A549 (cell line): Measurements from ENCODE around the gene ZBTB20. TPM values are rescaled to one million over a fixed set of nuclear protein-coding genes. Genes with fewer than 3 reads are reported as not detected.

Experiments
- ATAC-seq, 2 experiments: fragments of 200-7000 bp in 1 of 2; fragments of >200 bp in 1 of 2; cut with Nextera tagmentation in 1 of 2; cut with Tn5 transposase in 1 of 2; 3 replicates each; pipeline versions ENCODE4 v1.8.0 to v1.9.1; 2018 to 2020; ENCODE audit warnings: mild to moderate bottlenecking in 1 of 2, moderate library complexity in 1 of 2
- CTCF ChIA-PET: fragments of 300-600 bp; sonication (Branson Sonifier 250); formaldehyde crosslinking; extraction: SDS; loops from one replicate; lab custom pipeline; 2021; ENCODE audit warnings: antibody characterized with exemption, inconsistent platforms; lab: Yijun Ruan, JAX
- POLR2A ChIA-PET: fragments of 350-600 bp; formaldehyde crosslinking; extraction: SDS; loops from one replicate; lab custom pipeline; 2021; ENCODE audit warnings: antibody characterized with exemption, inconsistent platforms; lab: Yijun Ruan, JAX
- DNase-seq, 2 experiments: peaks; one replicate each; pipeline versions ENCODE4 v3.0.0 to v3.0.0-alpha.2; 2011 to 2016; ENCODE audit warnings: low read depth in 1 of 2, low spot score in 1 of 2
- FAIRE-seq: peaks from 2 replicates; lab custom pipeline; 2011; peaks lifted over from hg19 to GRCh38; lab: Jason Lieb, UNC
- H3K27ac ChIP-seq, 2 experiments: fragments of >200 bp; sonication (Bioruptor Twin); formaldehyde crosslinking; 3 replicates each; pipeline ENCODE4 v1.5.1; 2016 to 2017
- H3K4me1 ChIP-seq: fragments of >200 bp; sonication (Bioruptor Twin); formaldehyde crosslinking; 3 replicates; pipeline ENCODE4 v1.6.1; 2016
- H3K4me2 ChIP-seq: fragments of >200 bp; sonication (Bioruptor Twin); formaldehyde crosslinking; 3 replicates; pipeline ENCODE4 v1.6.1; 2016
- H3K4me3 ChIP-seq: fragments of >200 bp; sonication (Bioruptor Twin); formaldehyde crosslinking; 3 replicates; pipeline ENCODE4 v1.5.1; 2016
- H3K9me3 ChIP-seq: fragments of >200 bp; sonication (Bioruptor Twin); formaldehyde crosslinking; 3 replicates; pipeline ENCODE4 v1.6.1; 2016
- ATOH8 ChIP-seq: fragments of 250-450 bp; sonication (Bioruptor Pico); IDR thresholded peaks from 2 replicates; pipeline ENCODE4 v1.5.0; 2020; ENCODE audit warnings: low read depth, mild to moderate bottlenecking, moderate library complexity
- BCL3 ChIP-seq: fragments of >200 bp; sonication (Bioruptor Twin); formaldehyde crosslinking; IDR thresholded peaks from 3 replicates; pipeline ENCODE4 v1.6.1; 2016
- BHLHE40 ChIP-seq: IDR thresholded peaks from 2 replicates; pipeline ENCODE4 v1.6.1; 2012; ENCODE audit warnings: low read depth, low read length, inconsistent platforms
- CBX8 ChIP-seq: fragments of 200-600 bp; sonication (generic); IDR thresholded peaks from 2 replicates; pipeline ENCODE4 v1.6.1; 2016
- CEBPB ChIP-seq, 2 experiments: fragments of >200 bp in 1 of 2; sonication (Bioruptor Twin) in 1 of 2; formaldehyde crosslinking in 1 of 2; IDR thresholded peaks; 2 replicates each; pipeline ENCODE4 v1.6.1; 2012 to 2016
- CHD2 ChIP-seq: fragments of 150-350 bp; IDR thresholded peaks from 2 replicates; pipeline ENCODE4 v1.6.1; 2014; ENCODE audit warnings: low read length; ENCODE audit not compliant: partially characterized antibody
- CHD4 ChIP-seq: fragments of 200-600 bp; sonication (generic); IDR thresholded peaks from 2 replicates; pipeline ENCODE4 v1.6.1; 2016; ENCODE audit warnings: antibody characterized with exemption, mild to moderate bottlenecking, borderline replicate concordance
- E2F6 ChIP-seq: IDR thresholded peaks from 2 replicates; pipeline ENCODE4 v1.6.1; 2012; ENCODE audit warnings: low read depth, borderline replicate concordance
- ELK1 ChIP-seq: fragments of 150-350 bp; IDR thresholded peaks from 2 replicates; pipeline ENCODE4 v1.6.1; 2014; ENCODE audit warnings: low read depth, mild to moderate bottlenecking, low read length
- EP300 ChIP-seq, 2 experiments: fragments of >200 bp; sonication (Bioruptor Twin); formaldehyde crosslinking; IDR thresholded peaks; 2 replicates in 1 of 2; 3 replicates in 1 of 2; pipeline ENCODE4 v1.6.1; 2016 to 2017
- ESRRA ChIP-seq: fragments of 150-350 bp; IDR thresholded peaks from 2 replicates; pipeline ENCODE4 v1.6.1; 2014; ENCODE audit warnings: mild to moderate bottlenecking, low read length, borderline replicate concordance
- FOSB ChIP-seq: fragments of 250-450 bp; sonication (Bioruptor Pico); IDR thresholded peaks from 2 replicates; pipeline ENCODE4 v1.5.0; 2020; ENCODE audit warnings: mild to moderate bottlenecking, moderate library complexity
- FOXS1 ChIP-seq: fragments of 250-450 bp; sonication (Bioruptor Pico); IDR thresholded peaks from 2 replicates; pipeline ENCODE4 v1.5.0; 2020; ENCODE audit warnings: mild to moderate bottlenecking, moderate library complexity
- HDAC2 ChIP-seq: fragments of 200-600 bp; sonication (generic); IDR thresholded peaks from 2 replicates; pipeline ENCODE4 v1.6.1; 2016
- HMGXB4 ChIP-seq: fragments of 250-450 bp; sonication (Bioruptor Pico); IDR thresholded peaks from 2 replicates; pipeline ENCODE4 v1.5.0; 2021; ENCODE audit warnings: mild to moderate bottlenecking, moderate library complexity, borderline replicate concordance
- HOXA7 ChIP-seq: fragments of 250-450 bp; sonication (Bioruptor Pico); IDR thresholded peaks from 2 replicates; pipeline ENCODE4 v1.5.0; 2020; ENCODE audit warnings: mild to moderate bottlenecking, moderate library complexity
- KDM1A ChIP-seq: fragments of 200-600 bp; sonication (generic); IDR thresholded peaks from 2 replicates; pipeline ENCODE4 v1.6.1; 2016; ENCODE audit warnings: low read depth, mild to moderate bottlenecking
- MAFK ChIP-seq: fragments of 450-650 bp; IDR thresholded peaks from 2 replicates; pipeline ENCODE4 v1.6.1; 2014; ENCODE audit not compliant: partially characterized antibody
- MAX ChIP-seq: IDR thresholded peaks from 2 replicates; pipeline ENCODE4 v1.6.1; 2012
- MAZ ChIP-seq: fragments of 150-350 bp; IDR thresholded peaks from 2 replicates; pipeline ENCODE4 v1.6.1; 2014; ENCODE audit warnings: antibody characterized with exemption, low read depth, low read length, borderline replicate concordance
- NFE2L2 ChIP-seq: fragments of 150-350 bp; conservative IDR thresholded peaks from 2 replicates; pipeline ENCODE4 v1.6.1; 2014; ENCODE audit warnings: low read length
- NR3C1 ChIP-seq: fragments of >200 bp; sonication (Bioruptor Twin); formaldehyde crosslinking; IDR thresholded peaks from 3 replicates; pipeline ENCODE4 v1.6.1; 2017
- PHF8 ChIP-seq: fragments of 200-600 bp; sonication (generic); IDR thresholded peaks from 2 replicates; pipeline ENCODE4 v1.6.1; 2016; ENCODE audit warnings: low read depth, mild to moderate bottlenecking, antibody characterized with exemption, moderate library complexity, borderline replicate concordance
- POLR2AphosphoS2 ChIP-seq: conservative IDR thresholded peaks from 2 replicates; pipeline ENCODE4 v1.6.1; 2012; ENCODE audit warnings: low read length, improper control_type of control experiment, inconsistent platforms
- RAD21 ChIP-seq, 2 experiments: fragments of >200 bp in 1 of 2; sonication (Bioruptor Twin) in 1 of 2; formaldehyde crosslinking in 1 of 2; IDR thresholded peaks in 1 of 2; conservative IDR thresholded peaks in 1 of 2; 2 replicates in 1 of 2; 3 replicates in 1 of 2; pipeline ENCODE4 v1.6.1; 2012 to 2018; ENCODE audit warnings: inconsistent platforms in 1 of 2
- SREBF2 ChIP-seq: fragments of 450-650 bp; IDR thresholded peaks from 2 replicates; pipeline ENCODE4 v1.6.1; 2014; ENCODE audit warnings: mild to moderate bottlenecking, moderate library complexity
- TFCP2L1 ChIP-seq: fragments of 250-450 bp; sonication (Bioruptor Pico); IDR thresholded peaks from 2 replicates; pipeline ENCODE4 v1.5.0; 2021; ENCODE audit warnings: mild to moderate bottlenecking
- ZNF302 ChIP-seq: fragments of 250-450 bp; sonication (Bioruptor Pico); IDR thresholded peaks from 2 replicates; pipeline ENCODE4 v1.9.0; 2021; ENCODE audit warnings: inconsistent platforms, mild to moderate bottlenecking, moderate library complexity
- WGBS: methylation state at CpG from one replicate; pipeline ENCODE4 v1.1.6; 2017; ENCODE audit errors: missing lambda C conversion rate; 5-methylcytosine and 5-hydroxymethylcytosine counted together
- polyA plus RNA-seq, 4 experiments: library from polyadenylated mRNA; depleted of rRNA in 3 of 4; stranded (reverse); fragments of >200 nt; fragmentation: RNase III in 1 of 4; extraction: RNeasy Plus Mini Kit Qiagen cat#74134 plus additional on column Dnase treatment in 1 of 4; gene quantifications; 2 replicates in 3 of 4; 3 replicates in 1 of 4; pipeline ENCODE4 v1.2.3, GENCODE V29; 2011 to 2017

Gene ZBTB20
- polyA plus RNA-seq, 2 of the 4 experiments (the other 2 are of a cell fraction): 0.85 to 5.0 TPM

- TF ChIP-seq ELK1: no peak
- TF ChIP-seq POLR2AphosphoS2: no peak
Measured at GRCh38 chr3:114994554-114995341, 152.3 kb downstream of the ZBTB20 start (continued).

- Histone ChIP-seq H3K27ac (no peak overlapping the region), H3K4me2 (no peak overlapping the region), H3K9me3 (no peaks in the 10 kb centered on the region), H3K4me1 (no peaks in the 10 kb centered on the region), H3K4me3 (no peak overlapping the region)
- no peak for DNase-seq
- no peak for FAIRE-seq
- POLR2A ChIA-PET: no interaction called here
- no peak for ATAC-seq
- CTCF ChIA-PET: no interaction called here
- 76% methylated on average over 1 of the region's 1 CpG for WGBS
- TF ChIP-seq ESRRA (no peak), FOXS1 (CRISPR knock-in tag) (no peak), PHF8 (no peak), CHD4 (no peak), CEBPB (IDR thresholded peaks at IDR 0.05) (no peak), BHLHE40 (no peak), TFCP2L1 (CRISPR knock-in tag) (no peak), SREBF2 (no peak), EP300 (IDR thresholded peaks at IDR 0.05) (no peak)
Measured at GRCh38 chr3:114985776-114986175, 161.3 kb downstream of the ZBTB20 start.

GRCh38 chr3:114983248-114983647 lies 163.8 kb downstream of the ZBTB20 start:
- TF ChIP-seq KDM1A: no peak
- no peak for TF ChIP-seq NR3C1
- CTCF ChIA-PET: no interaction called here
- no peak overlapping the region for H3K4me3 ChIP-seq
- FAIRE-seq (no peak), DNase-seq (no peak), ATAC-seq (no peak)
- no peak overlapping the region for H3K27ac ChIP-seq
- no peak overlapping the region for H3K4me2 ChIP-seq
- POLR2A ChIA-PET: interaction anchor here (0.6 kb wide), 1 partner anchor 18 kb away, joined by 3 read pairs; no protein-coding TSS in a partner anchor
- 76% methylated on average over 6 of the region's 6 CpGs for WGBS
- H3K9me3 ChIP-seq: no peaks in the 10 kb centered on the region
- peaks cover 5% of the 10 kb centered on the region; the same call in 1 of the 3 replicates for H3K4me1 ChIP-seq

- no peak overlapping the region for H3K4me3 ChIP-seq
- CTCF ChIA-PET: no interaction called here
- ATAC-seq (no peak), FAIRE-seq (no peak), DNase-seq (no peak)
- POLR2A ChIA-PET: interaction anchor here (0.6 kb wide), 1 partner anchor 525 kb away, joined by 4 read pairs; no protein-coding TSS in a partner anchor
- H3K4me1 ChIP-seq: no peaks in the 10 kb centered on the region
- no peaks in the 10 kb centered on the region for H3K9me3 ChIP-seq
- 76% methylated on average over 3 of the region's 3 CpGs for WGBS
- H3K4me2 ChIP-seq: no peak overlapping the region
- no peak overlapping the region for H3K27ac ChIP-seq
- no peak for TF ChIP-seq ATOH8 (CRISPR knock-in tag)
- no peak for TF ChIP-seq MAZ
- no peak for TF ChIP-seq HDAC2
- no peak for TF ChIP-seq EP300 (IDR thresholded peaks at IDR 0.05)
- no peak for TF ChIP-seq HMGXB4 (CRISPR knock-in tag)
- no peak for TF ChIP-seq E2F6
- no peak for TF ChIP-seq MAFK
- no peak for TF ChIP-seq HOXA7 (CRISPR knock-in tag)
- no peak for TF ChIP-seq NFE2L2
- TF ChIP-seq RAD21 (conservative IDR thresholded peaks at IDR 0.05 in 1 of 2, IDR thresholded peaks at IDR 0.05 in 1 of 2): no peak
- TF ChIP-seq MAX: no peak
- TF ChIP-seq ZNF302: no peak
- no peak for TF ChIP-seq BHLHE40
- no peak for TF ChIP-seq CHD2
- TF ChIP-seq BCL3: no peak
- TF ChIP-seq FOSB (CRISPR knock-in tag): no peak
- no peak for TF ChIP-seq CBX8
Measured at GRCh38 chr3:114974387-114974786, 172.7 kb downstream of the ZBTB20 start.
